IMR-90 (cell line): ENCODE data around the gene NEURL1. TPM values are rescaled to one million over a fixed set of nuclear protein-coding genes. Genes with fewer than 3 reads are reported as not detected.

Source experiments
- ATAC-seq: fragments of 200-7000 bp; cut with Tn5 transposase; 2 replicates; pipeline ENCODE4 v1.9.1; 2020; ENCODE audit warnings: low read depth, mild to moderate bottlenecking, moderate library complexity
- BruUV-seq: library from RNA; stranded (reverse); fragments of 400-500 nt; replicated peaks from 2 replicates; lab custom pipeline; 2021; lab: Mats Ljungman, UMichigan
- CTCF ChIA-PET: fragments of 300-600 bp; formaldehyde crosslinking; extraction: SDS; loops from one replicate; lab custom pipeline; 2021; ENCODE audit warnings: antibody characterized with exemption; lab: Yijun Ruan, JAX
- POLR2A ChIA-PET: fragments of 300-600 bp; sonication (Branson Sonifier 250); formaldehyde crosslinking; loops from one replicate; lab custom pipeline; 2022; ENCODE audit warnings: antibody characterized with exemption; ENCODE audit not compliant: unreplicated experiment; lab: Charles Lee
- DNase-seq: peaks from one replicate; pipeline ENCODE4 v3.0.0; 2013
- H2AFZ ChIP-seq: replicated peaks from 2 replicates; pipeline ENCODE3; 2013; ENCODE audit warnings: low read length, mild to moderate bottlenecking; ENCODE audit not compliant: poor library complexity
- H2AK5ac ChIP-seq: 2 replicates; pipeline ENCODE4 v1.6.1; 2013; ENCODE audit warnings: low read depth, low read length, inconsistent platforms
- H2AK9ac ChIP-seq: replicated peaks from 2 replicates; pipeline ENCODE3; 2013; ENCODE audit warnings: mild to moderate bottlenecking, low read depth, low read length, moderate library complexity; ENCODE audit not compliant: poor library complexity
- H2BK120ac ChIP-seq: 2 replicates; pipeline ENCODE4 v1.6.1; 2013; ENCODE audit warnings: low read depth, low read length, inconsistent platforms
- H2BK15ac ChIP-seq: 3 replicates; pipeline ENCODE4 v1.6.1; 2013; ENCODE audit warnings: low read depth, low read length, inconsistent platforms
- H2BK20ac ChIP-seq: 2 replicates; pipeline ENCODE4 v1.6.1; 2013; ENCODE audit warnings: low read depth, mild to moderate bottlenecking, inconsistent platforms, low read length, moderate library complexity
- H2BK5ac ChIP-seq: 2 replicates; pipeline ENCODE4 v1.6.1; 2013; ENCODE audit warnings: mild to moderate bottlenecking, low read depth, low read length, inconsistent platforms; ENCODE audit not compliant: poor library complexity, severe bottlenecking
- H3K14ac ChIP-seq: replicated peaks from 2 replicates; pipeline ENCODE4 v1.6.1; 2013; ENCODE audit warnings: low read depth, low read length, inconsistent platforms
- H3K18ac ChIP-seq: 2 replicates; pipeline ENCODE4 v1.6.1; 2013; ENCODE audit warnings: low read depth, low read length, control low read depth
- H3K23ac ChIP-seq: 2 replicates; pipeline ENCODE4 v1.6.1; 2013; ENCODE audit warnings: low read depth, low read length, inconsistent platforms
- H3K27ac ChIP-seq: 2 replicates; pipeline ENCODE4 v1.5.1; 2013; ENCODE audit warnings: mild to moderate bottlenecking, control low read depth, low read length; ENCODE audit not compliant: insufficient read depth
- H3K27me3 ChIP-seq: 2 replicates; pipeline ENCODE4 v1.6.1; 2013; ENCODE audit warnings: low read length; ENCODE audit not compliant: control insufficient read depth, insufficient read depth
- H3K36me3 ChIP-seq: 2 replicates; pipeline ENCODE4 v1.6.1; 2013; ENCODE audit warnings: low read length, mixed read lengths; ENCODE audit not compliant: control insufficient read depth, insufficient read depth
- H3K4ac ChIP-seq: 2 replicates; pipeline ENCODE4 v1.6.1; 2013; ENCODE audit warnings: low read depth, low read length, inconsistent platforms
- H3K4me1 ChIP-seq: 2 replicates; pipeline ENCODE4 v1.6.1; 2013; ENCODE audit warnings: low read length, mixed read lengths; ENCODE audit not compliant: control insufficient read depth, insufficient read depth
- H3K4me2 ChIP-seq: 2 replicates; pipeline ENCODE4 v1.6.1; 2013; ENCODE audit warnings: low read depth, mild to moderate bottlenecking, control low read depth, low read length, moderate library complexity
- H3K4me3 ChIP-seq: 2 replicates; pipeline ENCODE4 v1.5.1; 2013; ENCODE audit warnings: low read depth, mild to moderate bottlenecking, control low read depth, low read length, moderate library complexity; ENCODE audit not compliant: insufficient read depth
- H3K56ac ChIP-seq: 2 replicates; pipeline ENCODE4 v1.6.1; 2013; ENCODE audit warnings: low read length, inconsistent platforms; ENCODE audit not compliant: insufficient read depth; ENCODE audit errors: extremely low read depth
- H3K79me1 ChIP-seq, 2 experiments: 2 replicates each; pipeline ENCODE4 v1.6.1; 2013; ENCODE audit warnings: low read length in 2 of 2, inconsistent platforms in 1 of 2, low read depth in 1 of 2
- H3K9ac ChIP-seq: 2 replicates; pipeline ENCODE4 v1.6.1; 2013; ENCODE audit warnings: low read depth, low read length, control low read depth
- H3K9me1 ChIP-seq: 2 replicates; pipeline ENCODE4 v1.6.1; 2013; ENCODE audit warnings: low read length, inconsistent platforms; ENCODE audit not compliant: insufficient read depth
- H3K9me3 ChIP-seq: 2 replicates; pipeline ENCODE4 v1.6.1; 2013; ENCODE audit warnings: low read length; ENCODE audit not compliant: control insufficient read depth, insufficient read depth
- H4K20me1 ChIP-seq: 2 replicates; pipeline ENCODE4 v1.6.1; 2013; ENCODE audit warnings: low read length, inconsistent platforms; ENCODE audit not compliant: insufficient read depth
- H4K5ac ChIP-seq: 2 replicates; pipeline ENCODE4 v1.6.1; 2013; ENCODE audit warnings: mild to moderate bottlenecking, low read depth, low read length, control low read depth
- H4K8ac ChIP-seq, 2 experiments: 2 replicates each; pipeline ENCODE4 v1.6.1; 2013; ENCODE audit warnings: low read depth in 2 of 2, low read length in 2 of 2, control low read depth in 1 of 2, inconsistent platforms in 1 of 2
- H4K91ac ChIP-seq: 2 replicates; pipeline ENCODE4 v1.6.1; 2013; ENCODE audit warnings: low read depth, low read length, inconsistent platforms; ENCODE audit not compliant: insufficient read depth
- BHLHE40 ChIP-seq: fragments of 150-350 bp; IDR thresholded peaks from 2 replicates; pipeline ENCODE4 v1.6.1; 2016; ENCODE audit warnings: mild to moderate bottlenecking, low read depth, low read length
- CEBPB ChIP-seq: IDR thresholded peaks from 2 replicates; pipeline ENCODE4 v1.6.1; 2012; ENCODE audit warnings: low read depth, low read length, improper control_type of control experiment
- CHD1 ChIP-seq: IDR thresholded peaks from 2 replicates; pipeline ENCODE4 v1.6.1; 2012; ENCODE audit warnings: low read depth, low read length, improper control_type of control experiment
- FOS ChIP-seq: fragments of 150-350 bp; IDR thresholded peaks from 2 replicates; pipeline ENCODE4 v1.6.1; 2016; ENCODE audit warnings: low read depth, low read length
- MAFK ChIP-seq: IDR thresholded peaks from 2 replicates; pipeline ENCODE4 v1.6.1; 2012; ENCODE audit warnings: low read depth, low read length, improper control_type of control experiment
- MAZ ChIP-seq: IDR thresholded peaks from 2 replicates; pipeline ENCODE4 v1.6.1; 2012; ENCODE audit warnings: low read depth, mild to moderate bottlenecking, low read length, improper control_type of control experiment, moderate library complexity, borderline replicate concordance
- MXI1 ChIP-seq: IDR thresholded peaks from 2 replicates; pipeline ENCODE4 v1.6.1; 2012; ENCODE audit warnings: low read depth, mild to moderate bottlenecking, low read length, moderate library complexity, borderline replicate concordance
- NFE2L2 ChIP-seq: fragments of 150-350 bp; IDR thresholded peaks from 2 replicates; pipeline ENCODE4 v1.6.1; 2016; ENCODE audit warnings: low read depth, mild to moderate bottlenecking, low read length
- POLR2A ChIP-seq: IDR thresholded peaks from 2 replicates; pipeline ENCODE4 v1.6.1; 2012; ENCODE audit warnings: mild to moderate bottlenecking, low read depth, low read length
- RAD21 ChIP-seq: IDR thresholded peaks from 2 replicates; pipeline ENCODE4 v1.6.1; 2012; ENCODE audit warnings: low read length, improper control_type of control experiment
- RFX5 ChIP-seq: IDR thresholded peaks from 2 replicates; pipeline ENCODE4 v1.8.0; 2012; ENCODE audit warnings: low read depth, mild to moderate bottlenecking, low read length, moderate library complexity
- SMC3 ChIP-seq: fragments of 150-350 bp; IDR thresholded peaks from 2 replicates; pipeline ENCODE4 v1.6.1; 2016; ENCODE audit warnings: low read depth, mild to moderate bottlenecking, antibody characterized with exemption, low read length, moderate library complexity
- WGBS, 2 experiments: methylation state at CpG; one replicate each; pipeline versions ENCODE4 v1.1.5 to v1.1.7; 2013; ENCODE audit warnings: missing lambda C conversion rate in 2 of 2; ENCODE audit not compliant: insufficient read length in 1 of 2; ENCODE audit errors: extremely low coverage in 2 of 2; 5-methylcytosine and 5-hydroxymethylcytosine counted together
- dilution Hi-C: fragments of 300-500 bp; cut with HindIII; formaldehyde crosslinking; loops from one replicate; pipeline ENCODE4 v1.14.3; 2018; ENCODE audit warnings: low sequenced_read_pairs; ENCODE audit not compliant: unreplicated experiment
- in situ Hi-C: fragments of 300-500 bp; cut with MboI; formaldehyde crosslinking; loops from 3 replicates; pipeline ENCODE4 v1.14.3; 2019; ENCODE audit warnings: low sequenced_read_pairs, inconsistent platforms, mixed read lengths
- intact Hi-C: fragments of 100-400 bp; cut with micrococcal nuclease; formaldehyde crosslinking; loops from 2 replicates; pipeline ENCODE4 v1.10.0; 2022
- polyA plus RNA-seq, 3 experiments: library from polyadenylated mRNA; depleted of rRNA; stranded (reverse); fragments of >200 nt; gene quantifications; 2 replicates each; pipeline ENCODE4 v1.2.3, GENCODE V29; 2012; ENCODE audit warnings: low replicate concordance in 1 of 3
- total RNA-seq: library from RNA; depleted of rRNA; stranded (reverse); fragments of >200 nt; gene quantifications from 2 replicates; pipeline ENCODE4 v1.2.3, GENCODE V29; 2012
- TF ChIP-seq, protein P1 (sequence below): fragments of 150-350 bp; IDR thresholded peaks from 2 replicates; pipeline ENCODE4 v1.6.1; 2017; ENCODE audit warnings: mild to moderate bottlenecking, antibody characterized with exemption, low read length, low read depth
- TF ChIP-seq, protein P2 (sequence below): fragments of 150-350 bp; IDR thresholded peaks from 2 replicates; pipeline ENCODE4 v1.6.1; 2016; ENCODE audit warnings: low read depth, mild to moderate bottlenecking, low read length, moderate library complexity, borderline replicate concordance
- TF ChIP-seq, protein P3 (sequence below): conservative IDR thresholded peaks from 2 replicates; pipeline ENCODE4 v1.5.1; 2012; ENCODE audit warnings: mild to moderate bottlenecking, low read depth, low read length, improper control_type of control experiment

Gene NEURL1
- total and polyA plus RNA-seq, 2 of the 4 experiments (the other 2 are of a cell fraction), result 0.36 to 0.82 TPM

DNA sequence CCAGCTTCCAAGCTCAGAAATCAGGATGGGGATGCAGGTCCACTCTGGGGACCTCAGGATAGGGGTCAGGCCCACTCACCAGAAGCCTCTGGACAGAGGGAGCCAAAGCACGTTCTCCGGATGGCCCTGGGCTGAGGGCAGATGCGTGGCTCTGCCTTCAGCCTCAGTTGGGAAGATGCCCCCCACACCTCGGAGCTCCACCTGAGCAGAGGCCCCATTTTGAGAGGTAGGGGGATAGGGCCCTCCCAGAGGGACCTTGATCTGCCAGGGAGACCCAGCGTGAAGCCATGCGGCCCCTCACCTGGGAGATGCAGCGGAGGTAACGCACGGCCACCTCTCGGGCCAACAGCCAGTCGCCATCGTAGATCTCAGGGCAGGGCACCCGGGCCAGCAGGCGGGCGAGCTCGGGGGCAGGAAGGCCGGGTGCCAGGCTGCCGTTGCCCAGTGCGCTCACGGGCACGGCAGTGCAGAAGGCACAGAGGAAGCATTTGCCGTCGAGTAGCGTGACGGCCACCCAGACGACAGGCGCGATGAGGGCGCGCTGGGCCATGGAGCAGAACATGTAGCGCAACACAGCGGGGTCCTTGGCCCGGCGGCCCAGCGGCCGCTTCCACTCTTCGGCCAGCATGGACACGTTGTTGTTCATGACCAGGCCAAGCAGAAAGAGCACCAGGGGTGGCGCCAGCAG, 35.5 kb upstream of the NEURL1 start:
- H2BK20ac ChIP-seq, result no peak overlapping the region
- H3K23ac ChIP-seq, result no peak overlapping the region
- H3K4me3 ChIP-seq, result no peak overlapping the region
- H3K79me1 ChIP-seq, result no peaks in the 10 kb centered on the region
- no peak overlapping the region for H3K4me2 ChIP-seq
- H3K18ac ChIP-seq, result no peak overlapping the region
- no peak overlapping the region for H3K27ac ChIP-seq
- ChIA-PET CTCF (no interaction called here), POLR2A (no interaction called here)
- no peak overlapping the region for H2BK15ac ChIP-seq
- peaks cover 16% of the 10 kb centered on the region for H3K27me3 ChIP-seq
- no peak overlapping the region for H4K5ac ChIP-seq
- no peak overlapping the region for H2AK9ac ChIP-seq
- dilution Hi-C loops (no loop called here), intact Hi-C loops (no loop called here), in situ Hi-C loops (no loop called here)
- H2BK120ac ChIP-seq, result no peak overlapping the region
- ATAC-seq (no peak), DNase-seq (no peak)
- H3K9me1 ChIP-seq, result no peaks in the 10 kb centered on the region
- no peak overlapping the region for H4K91ac ChIP-seq
- WGBS, 2 experiments, result 91% methylated on average over 20 of the region's 39 CpGs; no CpG with 5 or more reads in 1 of the 2 experiments
- no peak overlapping the region for H3K14ac ChIP-seq
- H3K9ac ChIP-seq, result no peak overlapping the region
- no peaks in the 10 kb centered on the region for H3K4me1 ChIP-seq
- no peak overlapping the region for H2AK5ac ChIP-seq
- H3K9me3 ChIP-seq, result no peaks in the 10 kb centered on the region
- no peak overlapping the region for H2BK5ac ChIP-seq
- H4K20me1 ChIP-seq, result no peaks in the 10 kb centered on the region
- no peak overlapping the region for H3K4ac ChIP-seq
- TF ChIP-seq RAD21 (no peak), RFX5 (no peak), NFE2L2 (no peak), CHD1 (no peak), CEBPB (no peak), FOS (no peak), MAFK (no peak), MAZ (no peak), MXI1 (no peak), SMC3 (no peak), POLR2A (no peak), BHLHE40 (no peak)
- TF ChIP-seq, protein P1, sequence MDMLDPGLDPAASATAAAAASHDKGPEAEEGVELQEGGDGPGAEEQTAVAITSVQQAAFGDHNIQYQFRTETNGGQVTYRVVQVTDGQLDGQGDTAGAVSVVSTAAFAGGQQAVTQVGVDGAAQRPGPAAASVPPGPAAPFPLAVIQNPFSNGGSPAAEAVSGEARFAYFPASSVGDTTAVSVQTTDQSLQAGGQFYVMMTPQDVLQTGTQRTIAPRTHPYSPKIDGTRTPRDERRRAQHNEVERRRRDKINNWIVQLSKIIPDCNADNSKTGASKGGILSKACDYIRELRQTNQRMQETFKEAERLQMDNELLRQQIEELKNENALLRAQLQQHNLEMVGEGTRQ, result no peak
- TF ChIP-seq, protein P2, sequence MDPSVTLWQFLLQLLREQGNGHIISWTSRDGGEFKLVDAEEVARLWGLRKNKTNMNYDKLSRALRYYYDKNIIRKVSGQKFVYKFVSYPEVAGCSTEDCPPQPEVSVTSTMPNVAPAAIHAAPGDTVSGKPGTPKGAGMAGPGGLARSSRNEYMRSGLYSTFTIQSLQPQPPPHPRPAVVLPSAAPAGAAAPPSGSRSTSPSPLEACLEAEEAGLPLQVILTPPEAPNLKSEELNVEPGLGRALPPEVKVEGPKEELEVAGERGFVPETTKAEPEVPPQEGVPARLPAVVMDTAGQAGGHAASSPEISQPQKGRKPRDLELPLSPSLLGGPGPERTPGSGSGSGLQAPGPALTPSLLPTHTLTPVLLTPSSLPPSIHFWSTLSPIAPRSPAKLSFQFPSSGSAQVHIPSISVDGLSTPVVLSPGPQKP, result no peak
- TF ChIP-seq, protein P3, sequence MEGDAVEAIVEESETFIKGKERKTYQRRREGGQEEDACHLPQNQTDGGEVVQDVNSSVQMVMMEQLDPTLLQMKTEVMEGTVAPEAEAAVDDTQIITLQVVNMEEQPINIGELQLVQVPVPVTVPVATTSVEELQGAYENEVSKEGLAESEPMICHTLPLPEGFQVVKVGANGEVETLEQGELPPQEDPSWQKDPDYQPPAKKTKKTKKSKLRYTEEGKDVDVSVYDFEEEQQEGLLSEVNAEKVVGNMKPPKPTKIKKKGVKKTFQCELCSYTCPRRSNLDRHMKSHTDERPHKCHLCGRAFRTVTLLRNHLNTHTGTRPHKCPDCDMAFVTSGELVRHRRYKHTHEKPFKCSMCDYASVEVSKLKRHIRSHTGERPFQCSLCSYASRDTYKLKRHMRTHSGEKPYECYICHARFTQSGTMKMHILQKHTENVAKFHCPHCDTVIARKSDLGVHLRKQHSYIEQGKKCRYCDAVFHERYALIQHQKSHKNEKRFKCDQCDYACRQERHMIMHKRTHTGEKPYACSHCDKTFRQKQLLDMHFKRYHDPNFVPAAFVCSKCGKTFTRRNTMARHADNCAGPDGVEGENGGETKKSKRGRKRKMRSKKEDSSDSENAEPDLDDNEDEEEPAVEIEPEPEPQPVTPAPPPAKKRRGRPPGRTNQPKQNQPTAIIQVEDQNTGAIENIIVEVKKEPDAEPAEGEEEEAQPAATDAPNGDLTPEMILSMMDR, result no peak
- H3K56ac ChIP-seq, result no peak overlapping the region
- H2AFZ ChIP-seq, result no peak overlapping the region
- no TSS peak for BruUV-seq
- no peaks in the 10 kb centered on the region for H3K36me3 ChIP-seq
- H4K8ac ChIP-seq, result no peak overlapping the region
